H1 (cell line): Measurements from ENCODE around the gene TTI1. TPM values are rescaled to one million over a fixed set of nuclear protein-coding genes. Genes with fewer than 3 reads are reported as not detected.

Source experiments
- CTCF ChIA-PET: fragments of 300-600 bp; sonication (Branson Sonifier 250); formaldehyde crosslinking; loops from one replicate; lab custom pipeline; 2021; ENCODE audit not compliant: partially characterized antibody; lab: Charles Lee
- POLR2A ChIA-PET: fragments of 300-600 bp; sonication (Branson Sonifier 250); formaldehyde crosslinking; loops from one replicate; lab custom pipeline; 2021; ENCODE audit warnings: inconsistent platforms; ENCODE audit not compliant: partially characterized antibody; lab: Charles Lee
- DNase-seq, 2 experiments: peaks; one replicate each; pipeline versions ENCODE4 v3.0.0 to v3.0.0-alpha.2; 2010 to 2022; ENCODE audit warnings: low spot score in 2 of 2, low read depth in 1 of 2, mixed read lengths in 1 of 2
- FAIRE-seq: peaks from 2 replicates; lab custom pipeline; 2011; peaks lifted over from hg19 to GRCh38; lab: Jason Lieb, UNC
- H2AFZ ChIP-seq: 2 replicates; pipeline ENCODE4 v1.8.1; 2012; ENCODE audit warnings: low read length, inconsistent platforms
- H2AK5ac ChIP-seq: 2 replicates; pipeline ENCODE4 v1.6.1; 2013; ENCODE audit warnings: low read depth, low read length
- H2BK120ac ChIP-seq: replicated peaks from 2 replicates; pipeline ENCODE3; 2013; ENCODE audit warnings: low read depth, low read length, inconsistent platforms
- H2BK12ac ChIP-seq: 2 replicates; pipeline ENCODE4 v1.6.1; 2013; ENCODE audit warnings: low read depth, low read length
- H2BK15ac ChIP-seq: 2 replicates; pipeline ENCODE4 v1.6.1; 2013; ENCODE audit warnings: low read length
- H2BK20ac ChIP-seq: 2 replicates; pipeline ENCODE4 v1.6.1; 2013; ENCODE audit warnings: low read length
- H2BK5ac ChIP-seq: 2 replicates; pipeline ENCODE4 v1.6.1; 2013; ENCODE audit warnings: low read depth, low read length
- H3K14ac ChIP-seq: 2 replicates; pipeline ENCODE4 v1.6.1; 2013; ENCODE audit warnings: inconsistent platforms; ENCODE audit not compliant: insufficient read length
- H3K18ac ChIP-seq: 2 replicates; pipeline ENCODE4 v1.6.1; 2013; ENCODE audit warnings: low read length; ENCODE audit errors: extremely low read depth
- H3K23ac ChIP-seq: 2 replicates; pipeline ENCODE4 v1.6.1; 2013; ENCODE audit warnings: inconsistent platforms; ENCODE audit not compliant: insufficient read length
- H3K23me2 ChIP-seq: 2 replicates; pipeline ENCODE4 v1.6.1; 2013; ENCODE audit warnings: low read depth, low read length
- H3K27ac ChIP-seq: 2 replicates; pipeline ENCODE4 v1.6.1; 2011; ENCODE audit warnings: low read depth, low read length, inconsistent platforms
- H3K27me3 ChIP-seq, 4 experiments: replicated peaks in 1 of 4; 1 replicate in 1 of 4; 2 replicates in 3 of 4; pipeline versions ENCODE4 v1.6.1 to v1.8.1; 2011 to 2013; ENCODE audit warnings: low read length in 3 of 4, mild to moderate bottlenecking in 3 of 4, inconsistent platforms in 2 of 4, mixed read lengths in 2 of 4, moderate library complexity in 1 of 4; ENCODE audit not compliant: control insufficient read depth in 3 of 4, insufficient read depth in 3 of 4; ENCODE audit errors: extremely low read depth in 1 of 4
- H3K36me3 ChIP-seq, 4 experiments: 2 replicates each; pipeline versions ENCODE4 v1.6.1 to v1.8.1; 2011 to 2013; ENCODE audit warnings: mild to moderate bottlenecking in 4 of 4, low read length in 3 of 4, moderate library complexity in 2 of 4, control low read depth in 1 of 4, inconsistent platforms in 1 of 4; ENCODE audit not compliant: insufficient read depth in 4 of 4, control insufficient read depth in 2 of 4
- H3K4ac ChIP-seq: replicated peaks from 2 replicates; pipeline ENCODE3; 2013; ENCODE audit warnings: low read length, low read depth, mixed read lengths, inconsistent platforms; ENCODE audit not compliant: insufficient read length
- H3K4me1 ChIP-seq, 4 experiments: replicated peaks in 1 of 4; 1 replicate in 1 of 4; 2 replicates in 3 of 4; pipeline versions ENCODE4 v1.6.1 to v1.8.1; 2011 to 2013; ENCODE audit warnings: low read length in 3 of 4, inconsistent platforms in 2 of 4, mixed read lengths in 1 of 4; ENCODE audit not compliant: insufficient read depth in 4 of 4, control insufficient read depth in 3 of 4
- H3K4me2 ChIP-seq, 2 experiments: 2 replicates each; pipeline versions ENCODE4 v1.6.1 to v1.8.1; 2011 to 2013; ENCODE audit warnings: low read depth in 2 of 2, low read length in 2 of 2, control low read depth in 1 of 2, inconsistent platforms in 1 of 2, mild to moderate bottlenecking in 1 of 2; ENCODE audit not compliant: insufficient read depth in 1 of 2
- H3K4me3 ChIP-seq, 4 experiments: fragments of 200-600, 300-600 bp in 1 of 4; sonication (generic), shearing (Covaris generic), sonication (Bioruptor Twin) in 1 of 4; 2 replicates each; pipeline versions ENCODE4 v1.5.1 to v1.8.1; 2011 to 2016; ENCODE audit warnings: low read length in 4 of 4, low read depth in 3 of 4, control low read depth in 2 of 4, inconsistent platforms in 2 of 4, mild to moderate bottlenecking in 2 of 4, mixed read lengths in 1 of 4, moderate library complexity in 1 of 4; ENCODE audit not compliant: insufficient read depth in 2 of 4; ENCODE audit errors: extremely low read depth in 1 of 4
- H3K56ac ChIP-seq: replicated peaks from 2 replicates; pipeline ENCODE3; 2013; ENCODE audit warnings: low read depth, mild to moderate bottlenecking, mixed read lengths, low read length, inconsistent platforms; ENCODE audit not compliant: insufficient read length
- H3K79me1 ChIP-seq: 2 replicates; pipeline ENCODE4 v1.6.1; 2013; ENCODE audit warnings: low read depth, low read length, control low read depth
- H3K79me2 ChIP-seq, 2 experiments: 2 replicates each; pipeline versions ENCODE4 v1.6.1 to v1.8.1; 2012 to 2013; ENCODE audit warnings: low read length in 2 of 2, mild to moderate bottlenecking in 2 of 2, inconsistent platforms in 1 of 2; ENCODE audit not compliant: insufficient read depth in 2 of 2, control insufficient read depth in 1 of 2
- H3K9ac ChIP-seq, 4 experiments: replicated peaks in 1 of 4; 1 replicate in 1 of 4; 2 replicates in 3 of 4; pipeline versions ENCODE4 v1.6.1 to v1.8.1; 2011 to 2013; ENCODE audit warnings: low read depth in 3 of 4, low read length in 3 of 4, control low read depth in 2 of 4, mild to moderate bottlenecking in 2 of 4, moderate library complexity in 2 of 4, inconsistent platforms in 1 of 4; ENCODE audit errors: extremely low read depth in 1 of 4
- H3K9me3 ChIP-seq, 2 experiments: 2 replicates each; pipeline versions ENCODE4 v1.6.1 to v1.8.1; 2012 to 2013; ENCODE audit warnings: mild to moderate bottlenecking in 2 of 2, moderate library complexity in 2 of 2, control low read depth in 1 of 2, inconsistent platforms in 1 of 2, low read depth in 1 of 2, low read length in 1 of 2, mixed read lengths in 1 of 2; ENCODE audit not compliant: insufficient read depth in 2 of 2
- H4K20me1 ChIP-seq, 2 experiments: replicated peaks in 1 of 2; 2 replicates each; pipeline versions ENCODE3 to v1.8.1; 2011 to 2013; ENCODE audit warnings: inconsistent platforms in 2 of 2, low read length in 2 of 2, mild to moderate bottlenecking in 1 of 2; ENCODE audit not compliant: insufficient read depth in 2 of 2, control insufficient read depth in 1 of 2
- H4K5ac ChIP-seq: 2 replicates; pipeline ENCODE4 v1.6.1; 2013; ENCODE audit warnings: low read length, low read depth, mixed read lengths, inconsistent platforms; ENCODE audit not compliant: insufficient read length
- H4K8ac ChIP-seq: 2 replicates; pipeline ENCODE4 v1.8.0; 2013; ENCODE audit warnings: mild to moderate bottlenecking, moderate library complexity, low read length, inconsistent platforms; ENCODE audit not compliant: insufficient read depth; ENCODE audit errors: extremely low read depth
- H4K91ac ChIP-seq: replicated peaks from 2 replicates; pipeline ENCODE3; 2013; ENCODE audit warnings: low read length, mixed read lengths, inconsistent platforms; ENCODE audit not compliant: insufficient read length
- CBX8 ChIP-seq: fragments of 300-800, 300-1000 bp; sonication (generic); IDR thresholded peaks from 2 replicates; pipeline ENCODE4 v1.7.1; 2016; ENCODE audit warnings: low read depth, low read length, borderline replicate concordance
- CHD2 ChIP-seq: IDR thresholded peaks from 2 replicates; pipeline ENCODE4 v1.6.1; 2012; ENCODE audit warnings: low read length, improper control_type of control experiment
- GABPA ChIP-seq: IDR thresholded peaks from 2 replicates; pipeline ENCODE4 v1.6.1; 2011; ENCODE audit warnings: mild to moderate bottlenecking, low read length, moderate library complexity, borderline replicate concordance; ENCODE audit not compliant: insufficient read depth
- KDM5A ChIP-seq: fragments of 200-600 bp; IDR thresholded peaks from 2 replicates; pipeline ENCODE4 v1.7.1; 2012; ENCODE audit warnings: mild to moderate bottlenecking, low read length, inconsistent platforms, mixed read lengths
- RNF2 ChIP-seq: fragments of 200-900, 300-1000 bp; sonication (generic); IDR thresholded peaks from 2 replicates; pipeline ENCODE4 v1.7.1; 2016; ENCODE audit warnings: borderline replicate concordance, low read depth, mild to moderate bottlenecking, antibody characterized with exemption, low read length; ENCODE audit not compliant: poor library complexity, severe bottlenecking; ENCODE audit errors: missing control alignments
- SRF ChIP-seq: IDR thresholded peaks from 2 replicates; pipeline ENCODE4 v1.6.1; 2011; ENCODE audit warnings: mild to moderate bottlenecking, low read depth, low read length, moderate library complexity
- WGBS, 2 experiments: shearing (Covaris generic) in 1 of 2; methylation state at CpG; one replicate each; pipeline versions ENCODE4 v1.1.6 to v1.1.7; 2013 to 2015; ENCODE audit warnings: low lambda C conversion rate in 2 of 2, mixed read lengths in 2 of 2, inconsistent platforms in 1 of 2, low coverage in 1 of 2, missing lambda C conversion rate in 1 of 2; ENCODE audit not compliant: insufficient replicate concordance in 2 of 2, insufficient coverage in 1 of 2, insufficient read length in 1 of 2; ENCODE audit errors: extremely low coverage in 1 of 2, missing lambda C conversion rate in 1 of 2; 5-methylcytosine and 5-hydroxymethylcytosine counted together
- polyA plus RNA-seq, 7 experiments: library from polyadenylated mRNA; depleted of rRNA in 3 of 7; stranded (reverse) in 5 of 7; unstranded in 2 of 7; fragments of >200 nt in 5 of 7; fragments of 200-250 nt in 2 of 7; gene quantifications; 1 replicate in 5 of 7; 2 replicates in 1 of 7; 4 replicates in 1 of 7; pipeline versions ENCODE4 v1.2.1 to v1.2.3, GENCODE V29; 2011 to 2013; ENCODE audit warnings: missing spikeins in 2 of 7, mixed read lengths in 2 of 7
- total RNA-seq: library from RNA; stranded (reverse); fragmentation: NEBNext Ultra II Directional; extraction: Animal tissue kit (Norgen Biotek cat#: 25700); gene quantifications from 2 replicates; pipeline ENCODE4 v1.2.1, GENCODE V29; 2021

TTI1 gene
- total and polyA plus RNA-seq, 2 of the 8 experiments (the other 6 are each of a cell fraction or from before 2014, with no cell fraction given), result 34.1 to 47.0 TPM

- Histone ChIP-seq H3K23ac (no peak overlapping the region), H2BK120ac (no peak overlapping the region), H4K8ac (no peak overlapping the region), H2BK12ac (no peak overlapping the region), H3K4ac (no peak overlapping the region), H3K14ac (no peak overlapping the region), H3K23me2 (peaks cover 13% of the 10 kb centered on the region), H2BK20ac (no peak overlapping the region), H3K79me2 (peaks cover 16 to 78% of the 10 kb centered on the region in 2 experiments), H3K27me3 (no peaks in the 10 kb centered on the region), H4K5ac (no peak overlapping the region), H3K18ac (no peak overlapping the region), H2BK15ac (no peak overlapping the region), H3K79me1 (peaks cover 13% of the 10 kb centered on the region), H3K36me3 (peaks cover 2 to 20% (median 8%) of the 10 kb centered on the region in 4 experiments; a peak in 5 of 8 replicates), H3K9ac (no peak overlapping the region), H3K4me1 (peaks cover 0 to 10% (median 3%) of the 10 kb centered on the region in 4 experiments; a peak in 4 of 7 replicates), H2BK5ac (no peak overlapping the region), H3K4me2 (no peak overlapping the region), H3K27ac (no peak overlapping the region), H2AFZ (no peak overlapping the region), H2AK5ac (no peak overlapping the region), H4K20me1 (peaks cover 0 to 3% of the 10 kb centered on the region in 2 experiments), H3K9me3 (no peaks in the 10 kb centered on the region), H3K4me3 (no peak overlapping the region), H3K56ac (no peak overlapping the region), H4K91ac (no peak overlapping the region)
- DNase-seq (no peak), FAIRE-seq (no peak)
- CTCF ChIA-PET, result interaction anchor here (1.3 to 1.6 kb wide), 2 partner anchors 9 to 20 kb away, joined by 3 to 5 read pairs; no protein-coding TSS in a partner anchor
- 95% methylated on average over 5 of the region's 5 CpGs; no CpG with 5 or more reads in 1 of the 2 experiments for WGBS, 2 experiments
- no peak for TF ChIP-seq RNF2
- TF ChIP-seq CHD2, result no peak
- no peak for TF ChIP-seq SRF
- no peak for TF ChIP-seq GABPA
- TF ChIP-seq CBX8, result no peak
- TF ChIP-seq KDM5A, result no peak
- POLR2A ChIA-PET, result interaction anchor here (0.6 kb wide), 1 partner anchor 56 kb away, joined by 3 read pairs; no protein-coding TSS in a partner anchor
Measured at GRCh38 chr20:38036366-38036765, 3.1 kb upstream of the TTI1 start.
